Ishikawa (cell line): ENCODE data around the gene SLC17A9.

Experiments
- CEBPB ChIP-seq: IDR thresholded peaks from 2 replicates; pipeline ENCODE4 v1.6.1; 2012
- CREB1 ChIP-seq: IDR thresholded peaks from 2 replicates; pipeline ENCODE4 v1.6.1; 2012; ENCODE audit warnings: low read depth
- EGR1 ChIP-seq: IDR thresholded peaks from 2 replicates; pipeline ENCODE4 v1.6.1; 2012
- EP300 ChIP-seq: IDR thresholded peaks from 2 replicates; pipeline ENCODE4 v1.6.1; 2012; ENCODE audit warnings: borderline replicate concordance
- FOXM1 ChIP-seq: IDR thresholded peaks from 2 replicates; pipeline ENCODE4 v1.6.1; 2012; ENCODE audit warnings: low read depth, borderline replicate concordance
- MAX ChIP-seq: IDR thresholded peaks from 2 replicates; pipeline ENCODE4 v1.6.1; 2012
- NFIC ChIP-seq: IDR thresholded peaks from 2 replicates; pipeline ENCODE4 v1.6.1; 2012
- RAD21 ChIP-seq: IDR thresholded peaks from 2 replicates; pipeline ENCODE4 v1.6.1; 2012; ENCODE audit warnings: low read depth
- REST ChIP-seq: IDR thresholded peaks from 2 replicates; pipeline ENCODE4 v1.6.1; 2012; ENCODE audit warnings: low read depth, mild to moderate bottlenecking
- TAF1 ChIP-seq: IDR thresholded peaks from 2 replicates; pipeline ENCODE4 v1.6.1; 2012; ENCODE audit warnings: low read depth, mild to moderate bottlenecking
- TCF12 ChIP-seq: IDR thresholded peaks from 2 replicates; pipeline ENCODE4 v1.6.1; 2012; ENCODE audit warnings: low read depth
- TEAD4 ChIP-seq: IDR thresholded peaks from 2 replicates; pipeline ENCODE4 v1.6.1; 2012
- USF1 ChIP-seq: IDR thresholded peaks from 2 replicates; pipeline ENCODE4 v1.6.1; 2012
- YY1 ChIP-seq: IDR thresholded peaks from 2 replicates; pipeline ENCODE4 v1.6.1; 2012; ENCODE audit warnings: low read depth
- ZBTB7A ChIP-seq: IDR thresholded peaks from 2 replicates; pipeline ENCODE4 v1.6.1; 2012; ENCODE audit warnings: low read depth

Gene SLC17A9

GRCh38 chr20:63002511-63002910 is 50.0 kb downstream of the SLC17A9 start:
- no peak for TF ChIP-seq ZBTB7A

GRCh38 chr20:63003546-63003945 is 51.0 kb downstream of the SLC17A9 start:
- TF ChIP-seq USF1 (no peak), NFIC (no peak), FOXM1 (no peak), TAF1 (no peak), TEAD4 (no peak), ZBTB7A (no peak), CEBPB (no peak), TCF12 (no peak), EP300 (no peak), MAX (no peak), YY1 (no peak), EGR1 (no peak), REST (no peak), RAD21 (no peak), CREB1 (no peak)

GRCh38 chr20:63004607-63005364 is 52.3 kb downstream of the SLC17A9 start:
- TF ChIP-seq TAF1 = no peak

- TF ChIP-seq ZBTB7A (no peak), REST (no peak), RAD21 (no peak), EP300 (no peak)
Measured at GRCh38 chr20:63005365-63005861, 52.9 kb downstream of the SLC17A9 start.

GRCh38 chr20:63005862-63006539 is 53.5 kb downstream of the SLC17A9 start:
- TF ChIP-seq MAX = no peak
- TF ChIP-seq TAF1 = no peak
- TF ChIP-seq TCF12 = no peak
- TF ChIP-seq EP300 = no peak
- TF ChIP-seq FOXM1 = no peak
- no peak for TF ChIP-seq EGR1
- TF ChIP-seq NFIC = no peak
- no peak for TF ChIP-seq YY1
- TF ChIP-seq RAD21 = no peak
- no peak for TF ChIP-seq REST
- TF ChIP-seq TEAD4 = no peak
